HK-2 (cell line): Measurements from ENCODE around the gene KMT5B.
"Not testable (repeated sequence)": the region's sequence is repeated elsewhere in the genome, so short reads cannot be mapped to it uniquely, and the experiment has no call there.

Experiments
- DNase-seq: peaks from one replicate; pipeline ENCODE4 v3.0.0-alpha.2; 2018; ENCODE audit not compliant: unreplicated experiment

The KMT5B gene

GRCh38 chr11:68213135-68213515 is at the start of gene KMT5B:
Gene KMT5B (minus strand): TSS chr11:68213296. CDS start chr11:68190076, 23,220 bp downstream.
- peak; percentile 34 for DNase-seq

GRCh38 chr11:68262544-68262827 is 49.4 kb upstream of the KMT5B start:
- DNase-seq = no peak

GRCh38 chr11:68261749-68262543 is 48.9 kb upstream of the KMT5B start:
- DNase-seq = no peak

GRCh38 chr11:68261006-68261405 is 47.9 kb upstream of the KMT5B start:
- DNase-seq = no peak

- DNase-seq = no peak
These were observed 47.4 kb upstream of the KMT5B start for GRCh38 chr11:68260484-68260883.

- DNase-seq = no peak
These were observed 46.2 kb upstream of the KMT5B start for GRCh38 chr11:68259122-68259959.

- no peak for DNase-seq
These were observed 45.3 kb upstream of the KMT5B start for GRCh38 chr11:68258363-68258765.

GRCh38 chr11:68257477-68258362 is 44.6 kb upstream of the KMT5B start:
- peak; percentile 85 for DNase-seq

- no peak for DNase-seq
These were observed 43.2 kb upstream of the KMT5B start for GRCh38 chr11:68256331-68256741.

GRCh38 chr11:68255526-68255925 is 42.4 kb upstream of the KMT5B start:
- no peak for DNase-seq

- DNase-seq = no peak
These were observed 41.3 kb upstream of the KMT5B start for GRCh38 chr11:68254421-68254820.

- DNase-seq = no peak
These were observed 38.7 kb upstream of the KMT5B start for GRCh38 chr11:68251765-68252164.

GRCh38 chr11:68244912-68245311 is 31.8 kb upstream of the KMT5B start:
- DNase-seq = not testable (repeated sequence)

- not testable (repeated sequence) for DNase-seq
These were observed 30.8 kb upstream of the KMT5B start for GRCh38 chr11:68243847-68244246.

- no peak for DNase-seq
These were observed 29.5 kb upstream of the KMT5B start for GRCh38 chr11:68242616-68243015.

GRCh38 chr11:68231621-68232020 is 18.5 kb upstream of the KMT5B start:
- no peak for DNase-seq

GRCh38 chr11:68229601-68230000 is 16.5 kb upstream of the KMT5B start:
- no peak for DNase-seq

GRCh38 chr11:68226421-68226820 is 13.3 kb upstream of the KMT5B start:
- DNase-seq = no peak

- no peak for DNase-seq
These were observed 11.5 kb upstream of the KMT5B start for GRCh38 chr11:68224606-68225005.

GRCh38 chr11:68223275-68223674 is 10.2 kb upstream of the KMT5B start:
- DNase-seq = no peak

GRCh38 chr11:68221406-68221805 is 8.3 kb upstream of the KMT5B start:
- no peak for DNase-seq
